ENCODE measurements around the gene TPRG1L.

TPRG1L gene

DNA sequence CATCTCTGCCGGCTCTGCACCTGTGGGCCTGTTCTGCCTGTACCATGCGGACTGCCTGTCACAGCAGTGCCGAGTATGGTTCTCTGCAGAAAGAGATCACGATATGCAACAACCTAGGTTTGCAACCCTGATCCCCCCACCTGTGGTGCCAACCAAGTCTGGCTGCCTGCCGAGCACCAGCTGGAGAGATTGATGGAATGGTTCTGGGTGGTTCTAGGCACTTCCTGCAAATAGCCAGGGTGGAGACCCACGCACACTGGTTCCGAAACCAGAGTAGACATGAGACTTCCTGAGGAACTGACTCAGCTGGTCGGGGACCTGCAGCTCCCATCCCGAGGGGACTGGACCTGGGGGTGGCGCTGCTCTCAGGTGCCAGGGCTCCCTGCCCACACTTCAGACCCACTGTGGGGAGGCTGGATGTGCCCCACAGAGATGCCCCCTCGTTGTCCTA lies 5.4 kb downstream of the TPRG1L start:
- no peak for DNase-seq

DNA sequence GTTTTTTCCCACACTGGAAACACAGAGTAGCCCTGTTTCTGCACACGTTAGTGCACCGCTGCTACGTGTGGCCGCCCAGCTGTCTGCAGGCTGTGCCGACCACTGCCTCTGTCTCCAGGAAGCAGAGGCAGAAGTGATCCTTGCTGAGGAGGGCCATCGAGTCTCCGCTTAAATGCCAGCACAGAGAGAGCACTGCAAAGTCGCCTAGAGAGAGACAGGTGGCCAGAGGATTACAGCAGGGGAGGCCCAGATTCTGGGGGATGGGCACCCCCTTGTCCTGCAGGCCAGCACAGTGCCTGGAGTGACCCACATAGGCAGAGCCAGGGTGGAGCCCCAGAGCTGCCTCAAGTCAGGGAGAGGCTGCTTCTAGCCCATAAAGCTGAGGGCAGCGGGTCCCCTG lies 6.1 kb downstream of the TPRG1L start:
- DNase-seq: no peak

DNA sequence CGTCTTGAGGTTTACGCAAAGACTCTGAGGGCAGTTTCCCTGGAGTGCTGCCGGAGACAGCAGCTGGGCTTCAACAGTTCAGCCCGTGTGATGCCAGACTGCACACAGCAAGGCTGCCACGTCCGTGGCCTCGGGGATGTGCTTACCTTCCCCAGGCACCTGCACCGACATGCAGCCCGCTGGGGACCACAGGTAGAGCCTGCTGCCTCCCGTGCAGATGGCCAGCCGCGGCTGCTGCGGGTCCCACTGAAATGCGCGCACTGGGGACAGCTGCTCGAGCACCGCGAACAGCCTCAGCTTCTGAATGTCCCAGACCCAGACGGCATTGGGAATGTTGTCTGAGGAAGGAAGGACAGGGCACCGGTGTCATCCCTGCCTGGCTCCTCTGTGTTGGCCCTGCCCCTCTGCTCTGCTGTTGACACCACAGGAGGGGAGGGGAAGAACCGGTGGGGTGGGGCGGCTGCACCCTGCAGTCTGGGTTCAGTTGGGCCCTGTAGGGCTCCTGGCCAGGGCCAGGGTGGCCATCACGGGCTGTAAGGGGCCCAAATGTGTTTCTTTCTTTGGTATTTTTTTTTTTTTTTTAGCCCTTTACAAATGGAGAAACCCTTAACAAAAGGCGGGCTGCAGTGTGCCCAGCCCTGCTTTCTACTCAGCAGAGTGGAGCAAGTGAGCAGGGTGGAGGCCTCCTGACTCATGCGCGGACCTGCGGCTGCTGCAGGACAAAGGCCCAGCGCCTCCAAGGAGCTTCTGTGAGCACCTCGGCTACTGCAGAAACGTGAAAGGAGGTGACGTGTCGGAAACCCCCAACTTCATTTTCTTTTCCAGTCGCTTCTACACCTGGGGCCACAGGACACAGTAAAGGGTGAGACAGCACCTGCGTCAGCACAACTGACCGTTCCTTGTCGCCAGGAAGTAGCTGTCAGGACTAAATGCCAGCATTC lies 6.8 kb downstream of the TPRG1L start:
- DNase-seq: no peak

DNA sequence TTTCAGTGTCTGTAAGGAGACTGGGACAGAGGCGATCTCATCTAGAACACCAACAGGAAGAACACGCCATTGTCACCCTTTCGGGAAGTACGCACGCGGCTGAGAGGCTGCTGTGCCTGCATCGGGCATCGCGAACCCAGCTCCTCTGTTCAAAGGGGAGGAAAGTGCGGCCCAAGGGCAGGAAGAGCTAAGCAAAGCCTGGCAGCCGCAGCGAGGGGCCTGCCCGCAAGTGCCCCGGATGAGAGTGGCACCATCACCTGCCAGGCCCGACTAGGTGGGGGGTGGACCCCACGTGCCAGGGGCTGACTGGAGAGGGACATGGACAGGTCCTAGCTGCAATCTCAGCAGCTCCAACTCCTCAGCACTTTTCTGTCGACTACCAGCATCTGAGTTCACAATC lies 7.5 kb downstream of the TPRG1L start:
- DNase-seq: no peak

DNA sequence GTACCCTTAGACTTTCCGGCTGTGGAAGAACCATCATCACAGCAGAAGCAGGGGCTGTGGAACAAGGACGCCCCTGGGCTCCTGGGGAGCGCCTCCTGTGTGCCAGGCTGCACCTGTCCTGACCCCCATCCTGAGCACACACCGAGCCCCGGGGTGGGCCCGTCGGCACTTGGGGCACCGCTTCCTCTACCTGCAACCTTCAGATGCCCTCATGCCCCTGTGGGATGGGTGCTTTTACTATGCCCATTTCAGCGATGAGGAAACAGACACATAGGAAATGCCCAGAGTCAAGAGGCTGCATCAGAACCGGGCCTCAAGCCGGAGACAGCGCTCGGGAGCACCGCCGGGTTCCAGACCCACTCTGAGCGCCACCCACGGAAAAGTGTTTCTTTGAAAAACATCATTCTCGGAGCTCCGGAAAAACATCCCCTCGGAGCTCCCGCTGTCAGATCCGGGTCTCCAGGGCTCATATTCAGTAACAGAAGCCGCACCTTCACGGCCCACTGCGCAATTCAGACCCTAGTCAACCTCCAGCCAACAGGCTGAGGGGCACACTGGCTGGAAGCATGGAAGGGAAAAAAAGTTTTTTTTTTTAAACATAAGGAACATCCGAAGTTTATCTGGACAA lies 8.0 kb downstream of the TPRG1L start:
- DNase-seq: no peak

DNA sequence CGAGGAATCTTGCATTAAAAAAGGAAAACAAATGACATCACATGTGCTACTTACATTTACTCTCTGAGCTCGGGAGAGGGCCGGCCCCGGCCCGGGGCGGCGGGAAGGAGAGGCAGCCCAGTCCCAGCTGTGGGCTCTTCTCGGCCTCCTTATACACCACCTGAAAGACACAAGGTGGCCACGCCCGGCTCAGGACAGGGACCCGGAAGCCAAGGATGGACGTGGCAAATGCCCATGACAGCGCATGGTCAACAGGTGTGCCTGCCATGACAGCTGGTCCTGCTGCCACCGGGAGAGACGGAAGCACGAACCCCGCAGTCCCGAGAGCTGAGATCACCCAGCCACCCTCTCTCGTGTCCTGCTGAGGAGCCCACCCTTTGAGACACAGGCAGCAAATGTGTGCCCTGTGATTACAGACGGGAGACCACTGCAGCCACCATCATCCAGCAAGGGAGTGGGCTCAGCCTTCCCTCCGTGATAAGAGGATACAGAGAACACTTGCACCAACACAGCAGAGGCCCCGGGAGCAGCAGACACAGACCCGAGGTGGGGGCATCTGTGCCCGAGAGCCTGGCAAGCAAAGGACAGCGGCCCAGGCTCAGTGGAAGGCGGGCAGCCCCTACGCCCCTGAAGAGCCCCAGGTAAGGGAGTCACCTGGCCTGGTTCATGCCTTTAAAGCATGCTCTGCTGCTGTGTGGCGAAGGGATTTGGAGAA lies 8.7 kb downstream of the TPRG1L start:
- DNase-seq: no peak

DNA sequence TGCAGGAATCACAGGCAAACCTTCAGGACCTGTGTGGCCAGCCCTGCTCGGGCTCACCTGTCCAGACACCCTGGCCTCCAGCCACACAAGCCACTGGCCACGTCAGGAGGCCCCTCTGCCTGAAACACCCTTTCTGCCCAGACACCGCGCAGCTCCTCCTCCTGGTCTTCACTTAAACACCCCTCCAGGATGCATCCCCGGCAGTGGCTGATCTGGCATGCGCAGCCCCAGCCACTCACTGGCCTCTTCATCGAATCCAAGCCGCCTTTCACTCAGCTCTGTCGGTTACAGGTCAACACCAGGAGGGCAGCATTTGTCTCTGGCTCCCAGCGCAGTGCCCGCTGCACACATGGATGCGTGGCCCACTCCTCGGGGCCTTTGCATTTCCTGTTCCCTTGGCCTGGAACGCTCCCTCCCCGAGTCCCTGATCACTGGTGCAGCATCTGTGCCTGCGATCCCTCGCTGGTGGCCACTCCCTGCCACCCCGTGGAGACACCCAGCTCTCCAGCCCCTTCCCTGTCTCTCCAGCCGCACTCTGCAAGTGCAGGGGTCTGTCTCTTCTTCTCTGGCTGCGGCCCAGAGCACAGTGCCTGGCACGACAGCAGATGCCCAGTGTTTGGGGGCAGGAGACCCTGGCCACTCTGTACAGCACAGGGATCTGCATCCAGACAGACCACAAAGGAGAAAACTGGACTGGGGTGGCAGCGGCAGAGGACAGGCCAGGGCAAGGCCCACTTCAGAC lies 9.4 kb downstream of the TPRG1L start:
- DNase-seq: no peak

DNA sequence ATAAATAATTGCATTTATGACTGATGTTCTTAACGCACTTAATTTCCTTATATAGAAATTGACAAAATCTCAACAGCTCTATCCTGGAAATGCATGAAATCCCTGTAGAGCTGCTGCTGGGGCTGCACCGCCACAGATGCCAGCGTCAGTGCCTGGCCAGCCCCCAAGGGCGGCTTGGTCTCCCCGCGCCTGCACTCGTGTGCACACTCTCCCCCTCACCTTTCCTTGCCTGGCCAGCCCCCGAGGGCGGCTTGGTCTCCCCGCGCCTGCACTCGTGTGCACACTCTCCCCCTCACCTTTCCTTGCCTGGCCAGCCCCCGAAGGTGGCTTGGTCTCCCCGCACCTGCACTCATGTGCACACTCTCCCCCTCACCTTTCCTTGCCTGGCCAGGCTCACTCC lies 11.3 kb downstream of the TPRG1L start:
- no peak for DNase-seq

DNA sequence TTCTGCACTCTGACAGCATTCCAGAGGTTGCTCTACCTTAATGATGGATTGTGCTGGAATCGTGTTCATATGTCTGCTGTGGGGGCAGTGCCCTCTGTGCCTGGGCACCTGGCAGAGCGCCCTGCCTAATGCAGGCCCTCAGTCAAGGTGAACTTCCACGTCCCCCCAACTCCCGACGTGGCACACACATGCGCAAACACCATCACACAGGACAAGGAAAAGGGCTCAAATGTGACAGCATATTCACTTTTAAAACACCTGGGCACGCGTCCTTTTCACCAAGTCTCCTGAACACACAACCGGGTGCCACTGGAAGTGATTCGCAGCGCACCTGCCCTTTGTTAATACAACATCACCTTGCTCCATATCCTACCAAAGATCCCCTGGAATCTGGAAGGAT lies 11.7 kb downstream of the TPRG1L start:
- DNase-seq: no peak

DNA sequence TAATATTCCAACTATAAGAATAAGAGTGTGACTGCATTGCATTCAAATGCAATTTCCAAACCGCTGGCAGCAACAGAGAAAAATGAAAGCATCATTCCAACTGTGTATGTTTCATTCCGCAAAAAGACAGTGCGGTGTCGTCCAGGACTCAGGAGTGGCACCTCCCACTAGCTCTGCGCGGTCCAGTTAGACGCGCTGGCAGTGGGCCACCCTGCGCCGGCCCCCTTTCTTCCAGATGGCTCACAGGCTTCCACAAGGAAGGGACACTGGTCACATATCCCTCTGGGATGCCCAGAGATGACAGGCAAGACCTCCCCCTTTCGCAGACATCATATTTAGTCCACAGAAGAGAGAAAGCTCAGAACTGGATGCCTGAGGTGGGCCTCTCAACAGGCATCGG lies 13.2 kb downstream of the TPRG1L start:
- DNase-seq: no peak

DNA sequence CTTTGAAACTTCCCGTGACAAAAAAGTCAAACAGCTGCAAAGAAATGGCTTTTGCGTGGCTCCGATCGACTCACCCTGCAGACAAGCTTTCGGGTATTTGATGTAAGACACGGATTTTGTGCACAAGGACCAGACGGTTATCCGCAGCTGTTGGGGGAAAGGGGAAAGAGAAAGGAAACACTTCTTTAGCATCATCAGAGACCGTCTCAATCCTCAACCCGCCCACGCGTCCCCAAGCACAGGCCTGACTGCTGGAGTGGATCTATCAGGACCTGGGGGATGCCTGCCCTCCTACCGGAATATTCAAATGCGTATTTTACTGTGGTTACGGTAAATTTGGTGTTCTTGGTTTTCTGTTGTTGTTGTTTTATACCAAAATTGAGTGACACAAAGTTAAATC lies 13.9 kb downstream of the TPRG1L start:
- DNase-seq: no peak

DNA sequence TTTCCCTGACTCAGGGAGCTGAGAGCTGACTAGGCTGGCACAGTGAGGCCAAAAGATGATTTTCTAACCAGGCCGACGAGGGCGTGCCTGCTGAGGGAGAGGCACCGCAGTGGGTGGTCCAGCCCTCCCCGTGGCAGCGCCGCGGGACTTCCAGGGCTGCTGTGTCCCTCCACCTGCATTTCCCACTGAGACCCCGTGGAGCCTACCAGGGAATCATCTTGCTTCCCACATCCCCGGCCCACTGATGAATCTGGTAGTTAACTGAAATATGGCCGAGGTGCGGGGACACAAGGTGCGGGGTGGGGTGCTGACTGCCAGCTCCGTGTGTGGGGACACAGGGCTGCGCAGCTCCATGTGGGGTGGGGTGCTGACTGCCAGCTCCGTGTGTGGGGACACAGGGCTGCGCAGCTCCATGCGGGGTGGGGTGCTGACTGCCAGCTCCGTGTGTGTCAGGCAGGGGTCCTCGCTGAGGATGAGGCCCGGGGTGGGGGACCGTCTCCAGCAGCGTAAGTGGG lies 14.6 kb downstream of the TPRG1L start:
- no peak for DNase-seq

DNA sequence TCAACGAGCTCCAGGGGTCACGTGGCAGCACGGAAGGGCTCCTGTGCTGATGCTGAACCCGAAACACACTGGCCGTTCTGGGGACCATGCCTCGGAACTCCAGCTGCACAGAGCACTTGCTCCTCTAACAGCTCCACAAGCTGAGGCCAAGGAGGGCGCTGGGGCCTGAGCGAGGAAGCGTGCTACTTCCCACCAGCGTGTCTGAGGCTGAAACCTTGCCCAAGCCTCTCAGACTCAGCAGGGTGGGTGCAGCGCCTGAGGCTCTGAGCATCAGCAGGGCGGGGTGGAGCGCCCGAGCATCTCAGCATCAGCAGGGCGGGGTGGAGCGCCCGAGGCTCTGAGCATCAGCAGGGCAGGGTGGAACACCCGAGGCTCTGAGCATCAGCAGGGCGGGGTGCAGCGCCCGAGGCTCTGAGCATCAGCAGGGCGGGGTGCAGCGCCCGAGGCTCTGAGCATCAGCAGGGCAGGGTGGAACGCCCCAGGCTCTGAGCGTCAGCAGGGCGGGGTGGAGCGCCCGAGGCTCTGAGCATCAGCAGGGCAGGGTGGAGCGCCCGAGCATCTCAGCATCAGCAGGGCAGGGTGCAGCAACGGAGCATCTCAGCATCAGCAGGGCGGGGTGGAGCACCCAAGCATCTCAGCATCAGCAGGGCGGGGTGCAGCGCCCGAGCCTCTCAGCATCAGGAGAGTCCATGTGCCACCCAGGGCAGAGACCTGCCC lies 15.5 kb downstream of the TPRG1L start:
- no peak for DNase-seq

DNA sequence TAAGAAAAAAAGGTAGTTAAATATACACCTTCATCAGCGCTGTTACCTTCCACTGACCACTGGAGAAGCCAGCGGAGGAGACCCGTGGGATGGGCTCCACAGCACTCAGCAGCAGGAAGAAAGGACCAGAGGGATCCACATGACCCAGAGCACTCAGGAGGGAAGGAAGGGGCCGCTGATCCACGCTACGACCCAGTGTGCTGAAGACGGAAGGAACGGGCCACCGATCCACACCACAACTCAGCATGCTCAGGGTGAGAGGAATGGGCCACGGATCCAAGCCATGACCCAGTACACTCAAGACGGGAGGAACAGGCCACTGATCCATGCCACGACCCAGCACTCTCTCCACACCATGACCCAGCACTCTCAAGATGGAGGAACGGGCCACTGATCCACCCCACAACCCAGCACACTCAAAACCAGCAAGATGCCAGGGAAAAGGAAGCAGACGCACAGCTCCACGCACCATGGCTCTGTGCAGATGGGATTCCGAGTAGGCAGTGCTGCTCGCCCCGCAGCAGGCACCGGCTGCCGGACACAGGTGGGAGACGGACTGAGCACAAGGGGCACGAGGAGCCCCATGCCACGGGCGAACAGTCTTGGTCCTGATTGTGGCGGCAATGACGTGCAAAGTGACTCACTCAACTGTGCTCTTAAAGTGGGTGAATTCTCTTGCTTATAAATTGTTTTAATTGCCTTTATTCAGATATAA lies 16.4 kb downstream of the TPRG1L start:
- no peak for DNase-seq

DNA sequence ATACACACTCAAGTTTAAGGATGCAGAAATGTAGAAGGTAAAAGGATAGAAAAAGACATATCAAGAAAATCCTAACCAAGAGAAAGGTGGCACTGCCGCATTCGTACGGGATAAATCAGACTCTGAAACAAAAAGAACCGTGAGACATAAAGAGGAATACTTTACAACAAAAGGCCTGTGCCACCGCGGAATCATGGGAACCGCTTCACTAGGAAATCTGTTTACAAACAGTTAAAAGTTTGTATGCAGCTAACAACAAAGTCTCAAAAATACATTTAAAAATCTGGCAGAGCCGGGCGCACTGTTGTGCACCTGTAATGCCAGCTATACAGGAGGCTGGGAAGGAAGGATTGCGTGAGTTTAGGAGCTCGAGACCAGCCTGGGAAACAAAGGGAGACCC lies 17.0 kb downstream of the TPRG1L start:
- no peak for DNase-seq

DNA sequence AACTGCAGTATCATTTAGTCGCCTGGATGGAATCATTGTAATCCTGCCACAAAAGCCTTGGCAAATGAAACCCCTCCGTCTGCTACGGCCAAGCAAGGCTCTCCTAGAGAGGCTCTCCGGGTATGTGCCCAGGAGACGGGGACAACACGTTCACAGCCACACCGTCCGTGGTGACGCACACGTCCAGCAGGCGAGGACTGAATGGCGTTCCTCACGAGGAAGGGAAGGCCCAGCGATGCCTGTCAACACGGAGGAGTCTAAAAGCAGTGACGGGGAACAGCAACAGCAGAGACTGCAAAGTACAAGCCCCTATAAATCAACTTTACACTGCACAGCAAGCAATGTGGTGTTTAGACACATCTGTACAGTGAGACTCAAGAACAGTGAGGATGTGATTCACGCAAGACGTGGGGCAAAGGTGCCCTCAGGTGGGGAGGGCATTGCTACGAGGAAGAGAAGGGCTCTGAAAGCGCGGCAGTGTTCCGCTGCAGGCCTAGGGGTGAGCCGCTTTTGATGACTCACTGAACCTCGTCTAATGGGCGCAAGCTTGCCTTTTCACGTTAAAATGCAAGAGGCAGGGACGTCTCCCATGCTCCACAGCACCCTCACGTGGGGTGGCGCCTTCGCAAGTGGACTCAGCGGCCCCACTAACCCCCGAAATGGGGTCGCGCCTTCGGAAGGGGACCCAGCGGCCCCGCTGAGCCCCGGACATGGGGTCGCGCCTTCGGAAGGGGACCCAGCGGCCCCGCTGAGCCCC lies 18.3 kb downstream of the TPRG1L start:
- no peak for DNase-seq

DNA sequence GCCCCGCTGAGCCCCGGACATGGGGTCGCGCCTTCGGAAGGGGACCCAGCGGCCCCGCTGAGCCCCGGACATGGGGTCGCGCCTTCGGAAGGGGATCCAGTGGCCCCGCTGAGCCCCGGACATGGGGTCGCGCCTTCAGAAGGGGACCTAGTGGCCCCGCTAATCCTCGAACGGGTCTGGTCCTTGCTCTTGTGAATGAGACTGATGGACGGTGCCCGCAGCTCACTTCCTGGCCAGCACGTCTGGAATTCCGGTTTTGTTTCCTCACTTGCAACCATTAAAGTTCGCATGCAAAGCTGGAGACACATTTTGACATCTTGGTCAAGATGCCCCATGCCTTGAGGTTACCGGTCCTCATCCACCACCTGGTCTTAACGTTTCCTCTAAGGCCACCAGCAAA lies 19.5 kb downstream of the TPRG1L start:
- no peak for DNase-seq

DNA sequence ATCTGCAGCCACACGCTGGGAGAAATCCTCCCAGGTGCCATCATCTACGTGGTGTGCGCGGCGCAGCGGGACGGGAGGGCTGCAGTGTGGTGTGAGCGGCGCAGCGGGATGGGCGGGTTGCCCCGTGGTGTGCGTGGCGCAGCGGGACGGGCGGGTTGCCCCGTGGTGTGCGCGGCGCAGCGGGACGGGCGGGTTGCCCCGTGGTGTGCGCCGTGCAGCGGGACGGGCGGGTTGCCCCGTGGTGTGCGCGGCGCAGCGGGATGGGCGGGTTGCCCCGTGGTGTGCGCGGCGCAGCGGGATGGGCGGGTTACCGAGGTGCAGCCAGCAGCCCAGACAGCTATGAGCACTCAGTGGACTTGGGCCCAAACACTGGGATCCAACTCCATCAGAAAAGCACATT lies 20.4 kb downstream of the TPRG1L start:
- no peak for DNase-seq

DNA sequence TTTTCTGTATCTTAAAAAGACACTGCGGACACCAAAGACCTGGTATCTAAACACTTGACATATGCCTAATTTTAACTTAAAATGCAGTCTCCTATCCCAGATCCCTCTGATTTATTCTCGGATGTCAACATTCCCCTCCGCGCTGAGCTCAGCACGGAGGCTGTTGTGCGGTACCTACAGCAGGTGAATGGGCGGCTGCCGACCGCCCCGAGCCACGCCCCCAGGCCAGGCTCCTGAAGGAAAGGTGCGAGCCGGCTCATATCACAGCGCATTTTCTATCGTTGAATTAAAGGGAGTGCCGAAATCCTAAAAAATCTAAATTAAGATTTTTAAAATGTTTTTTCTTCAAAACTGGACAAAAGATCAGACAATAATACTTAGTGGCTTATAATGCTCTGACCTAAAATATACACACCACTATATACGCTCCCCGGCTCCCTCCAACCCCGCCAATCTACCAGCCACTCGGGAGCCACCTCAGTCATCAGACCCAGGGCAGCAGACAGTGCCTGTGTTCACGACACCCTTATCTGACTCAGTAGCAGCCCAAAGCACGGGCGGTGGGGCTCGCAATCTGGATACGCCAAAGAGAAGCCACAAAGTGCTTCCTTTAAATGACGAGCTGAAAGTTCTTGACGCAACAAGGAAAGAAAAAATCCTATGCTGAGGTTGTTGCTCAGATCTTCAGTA lies 21.0 kb downstream of the TPRG1L start:
- DNase-seq: no peak

DNA sequence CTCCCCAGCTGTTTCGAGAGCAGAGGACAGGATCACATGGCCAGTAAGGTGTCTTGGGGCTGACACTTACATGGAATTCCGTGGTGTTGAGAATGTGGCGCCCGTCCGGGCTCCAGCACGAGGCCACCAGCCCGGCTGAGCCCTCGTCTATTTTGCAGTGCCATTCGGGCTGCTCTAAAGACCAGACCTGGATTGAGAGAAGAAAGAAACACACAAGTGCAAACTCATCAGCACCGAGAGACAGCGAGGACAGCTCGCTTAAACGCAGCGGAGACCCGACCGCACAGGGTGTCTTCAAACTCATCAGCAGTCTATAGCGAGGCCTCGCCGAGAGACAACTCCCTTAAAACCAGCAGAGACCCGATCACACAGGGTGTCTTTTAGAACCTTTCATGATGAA lies 21.8 kb downstream of the TPRG1L start:
- no peak for DNase-seq

All from cerebellar nuclear complex (tissue), 1 donor.